ENCODE measurements around the gene NAGS. TPM values are rescaled to one million over a fixed set of nuclear protein-coding genes. Genes with fewer than 3 reads are reported as not detected.
"Not testable (repeated sequence)": the region's sequence is repeated elsewhere in the genome, so short reads cannot be mapped to it uniquely, and the experiment has no call there.

NAGS gene
- polyA plus RNA-seq, 1 donor (not counting 4 experiments of a cell fraction or from before 2014, with no cell fraction given), result 1.8 TPM

GRCh38 chr17:43967251-43967875 is 37.1 kb upstream of the NAGS start:
- FAIRE-seq, result no peak
- H3K79me2 ChIP-seq (ENCODE audit: control insufficient read depth, insufficient read depth, low read length), result no peaks in the 10 kb centered on the region
- peak overlapping the region; percentile 36 for H2AFZ ChIP-seq (ENCODE audit: control insufficient read depth, low read length)

GRCh38 chr17:43970366-43970765 is 34.1 kb upstream of the NAGS start:
- Histone ChIP-seq H3K27ac (ENCODE audit: control insufficient read depth, insufficient read depth, low read length) (no peak overlapping the region), H3K4me3 (ENCODE audit: control insufficient read depth in 2 of 3, extremely low read depth in 1 of 3, insufficient read depth in 2 of 3, low read depth in 1 of 3, low read length in 3 of 3) (no peak overlapping the region), H3K9me3 (ENCODE audit: control insufficient read depth, low read depth, low read length) (no peaks in the 10 kb centered on the region), H3K4me1 (ENCODE audit: control insufficient read depth, extremely low read depth, insufficient read depth, low read length) (no peaks in the 10 kb centered on the region), H3K9ac (ENCODE audit: control insufficient read depth, extremely low read depth, insufficient read depth, low read length) (no peak overlapping the region), H3K9me1 (ENCODE audit: control insufficient read depth, extremely low read depth, insufficient read depth, low read length) (no peaks in the 10 kb centered on the region), H3K27me3 (ENCODE audit: control insufficient read depth, extremely low read depth, insufficient read depth, low read length) (peaks cover 5% of the 10 kb centered on the region), H3K79me2 (ENCODE audit: control insufficient read depth, insufficient read depth, low read length) (no peaks in the 10 kb centered on the region), H4K20me1 (ENCODE audit: control insufficient read depth, extremely low read depth, insufficient read depth, low read length) (no peaks in the 10 kb centered on the region), H3K4me2 (ENCODE audit: control insufficient read depth, extremely low read depth, insufficient read depth, low read depth, low read length) (no peak overlapping the region), H2AFZ (ENCODE audit: control insufficient read depth, low read length) (no peak overlapping the region), H3K36me3 (ENCODE audit: control insufficient read depth in 2 of 2, extremely low read depth in 1 of 2, insufficient read depth in 2 of 2, low read length in 2 of 2) (no peaks in the 10 kb centered on the region)
- dilution Hi-C loops (cut with MboI; ENCODE audit: extremely low pct_ligation_motif_present, low sequenced_read_pairs), result no loop called here
- TF ChIP-seq CTCF (optimal IDR thresholded peaks at IDR 0.05 in 1 of 3, IDR thresholded peaks at IDR 0.05 in 1 of 3, conservative IDR thresholded peaks at IDR 0.05 in 1 of 3; ENCODE audit: extremely low read depth in 1 of 3, insufficient read depth in 2 of 3, low read length in 3 of 3), result no peak
- TF ChIP-seq EZH2 (IDR thresholded peaks at IDR 0.05; ENCODE audit: low read length), result no peak
- FAIRE-seq, result no peak
- no peak for DNase-seq (ENCODE audit: low read depth, low spot score)

More at GRCh38 chr17:43967251-43967875, 37.1 kb upstream of the NAGS start:
- Histone ChIP-seq H3K9ac (ENCODE audit: control insufficient read depth, extremely low read depth, insufficient read depth, low read length) (no peak overlapping the region), H3K9me3 (ENCODE audit: control insufficient read depth, low read depth, low read length) (no peaks in the 10 kb centered on the region), H3K9me1 (ENCODE audit: control insufficient read depth, extremely low read depth, insufficient read depth, low read length) (no peaks in the 10 kb centered on the region), H3K27me3 (ENCODE audit: control insufficient read depth, extremely low read depth, insufficient read depth, low read length) (no peaks in the 10 kb centered on the region), H3K36me3 (ENCODE audit: control insufficient read depth in 2 of 2, extremely low read depth in 1 of 2, insufficient read depth in 2 of 2, low read length in 2 of 2) (no peaks in the 10 kb centered on the region), H4K20me1 (ENCODE audit: control insufficient read depth, extremely low read depth, insufficient read depth, low read length) (no peaks in the 10 kb centered on the region), H3K4me3 (ENCODE audit: control insufficient read depth in 2 of 3, extremely low read depth in 1 of 3, insufficient read depth in 2 of 3, low read depth in 1 of 3, low read length in 3 of 3) (no peak overlapping the region), H3K4me2 (ENCODE audit: control insufficient read depth, extremely low read depth, insufficient read depth, low read depth, low read length) (peak overlapping the region; percentile 34), H3K4me1 (ENCODE audit: control insufficient read depth, extremely low read depth, insufficient read depth, low read length) (no peaks in the 10 kb centered on the region), H3K27ac (ENCODE audit: control insufficient read depth, insufficient read depth, low read length) (no peak overlapping the region)
- TF ChIP-seq CTCF (optimal IDR thresholded peaks at IDR 0.05 in 1 of 3, IDR thresholded peaks at IDR 0.05 in 1 of 3, conservative IDR thresholded peaks at IDR 0.05 in 1 of 3; ENCODE audit: extremely low read depth in 1 of 3, insufficient read depth in 2 of 3, low read length in 3 of 3), result no peak
- no peak for TF ChIP-seq EZH2 (IDR thresholded peaks at IDR 0.05; ENCODE audit: low read length)
- dilution Hi-C loops (cut with MboI; ENCODE audit: extremely low pct_ligation_motif_present, low sequenced_read_pairs), result no loop called here
- DNase-seq (ENCODE audit: low read depth, low spot score), result no peak

- H3K9ac ChIP-seq (ENCODE audit: control insufficient read depth, extremely low read depth, insufficient read depth, low read length); H3K27me3 ChIP-seq (ENCODE audit: control insufficient read depth, extremely low read depth, insufficient read depth, low read length); H3K36me3 ChIP-seq (ENCODE audit: control insufficient read depth in 2 of 2, extremely low read depth in 1 of 2, insufficient read depth in 2 of 2, low read length in 2 of 2); DNase-seq (ENCODE audit: low read depth, low spot score); FAIRE-seq; H3K4me1 ChIP-seq (ENCODE audit: control insufficient read depth, extremely low read depth, insufficient read depth, low read length); H4K20me1 ChIP-seq (ENCODE audit: control insufficient read depth, extremely low read depth, insufficient read depth, low read length); H3K9me3 ChIP-seq (ENCODE audit: control insufficient read depth, low read depth, low read length); H3K27ac ChIP-seq (ENCODE audit: control insufficient read depth, insufficient read depth, low read length); H3K4me2 ChIP-seq (ENCODE audit: control insufficient read depth, extremely low read depth, insufficient read depth, low read depth, low read length); H2AFZ ChIP-seq (ENCODE audit: control insufficient read depth, low read length); H3K79me2 ChIP-seq (ENCODE audit: control insufficient read depth, insufficient read depth, low read length); H3K4me3 ChIP-seq (ENCODE audit: control insufficient read depth in 2 of 3, extremely low read depth in 1 of 3, insufficient read depth in 2 of 3, low read depth in 1 of 3, low read length in 3 of 3); dilution Hi-C loops (cut with MboI; ENCODE audit: extremely low pct_ligation_motif_present, low sequenced_read_pairs); H3K9me1 ChIP-seq (ENCODE audit: control insufficient read depth, extremely low read depth, insufficient read depth, low read length): not testable (repeated sequence)
Observed at GRCh38 chr17:43971436-43971835, 33.0 kb upstream of the NAGS start.
